HepG2 (cell line): ENCODE data around the gene ZNF503. TPM values are rescaled to one million over a fixed set of nuclear protein-coding genes. Genes with fewer than 3 reads are reported as not detected.
A peak's percentile ranks its signal among the peaks of the same experiment; 100 is the strongest.

Experiments
- AKAP8 ChIP-seq: sonication (generic); formaldehyde crosslinking; IDR thresholded peaks from 2 replicates; pipeline ENCODE4 v1.5.1; 2020; ENCODE audit warnings: mild to moderate bottlenecking, missing genetic modification reagents
- ATRX ChIP-seq: sonication (generic); formaldehyde crosslinking; IDR thresholded peaks from 2 replicates; pipeline ENCODE4 v1.4.0; 2020; ENCODE audit warnings: missing genetic modification reagents, borderline replicate concordance
- HOXA9 ChIP-seq: sonication (generic); formaldehyde crosslinking; IDR thresholded peaks from 2 replicates; pipeline ENCODE4 v1.8.1; 2022; ENCODE audit warnings: missing genetic modification reagents, mild to moderate bottlenecking, moderate library complexity, borderline replicate concordance
- IKZF1 ChIP-seq: fragments of 450-650 bp; IDR thresholded peaks from 2 replicates; pipeline ENCODE4 v1.7.1; 2016
- KDM5B ChIP-seq: sonication (generic); formaldehyde crosslinking; IDR thresholded peaks from 2 replicates; pipeline ENCODE4 v1.4.0; 2020; ENCODE audit warnings: missing genetic modification reagents, mild to moderate bottlenecking, borderline replicate concordance
- LBX2 ChIP-seq: sonication (generic); formaldehyde crosslinking; IDR thresholded peaks from 2 replicates; pipeline ENCODE4 v1.5.0; 2020; ENCODE audit warnings: missing genetic modification reagents, mild to moderate bottlenecking, borderline replicate concordance
- NFYC ChIP-seq: IDR thresholded peaks from 2 replicates; pipeline ENCODE4 v1.6.1; 2016; ENCODE audit warnings: missing genetic modification reagents, missing compliant biosample characterization
- NR1H2 ChIP-seq: sonication (generic); formaldehyde crosslinking; IDR thresholded peaks from 2 replicates; pipeline ENCODE4 v1.8.1; 2022; ENCODE audit warnings: low read depth, missing genetic modification reagents, borderline replicate concordance
- NR2F6 ChIP-seq, 2 experiments: IDR thresholded peaks; 2 replicates each; pipeline ENCODE4 v1.6.1; 2016; ENCODE audit warnings: antibody characterized with exemption in 1 of 2, mild to moderate bottlenecking in 1 of 2
- PAWR ChIP-seq: sonication (generic); formaldehyde crosslinking; IDR thresholded peaks from 2 replicates; pipeline ENCODE4 v1.4.0; 2020; ENCODE audit warnings: missing genetic modification reagents, mild to moderate bottlenecking, borderline replicate concordance
- SAP130 ChIP-seq: IDR thresholded peaks from 2 replicates; pipeline ENCODE4 v1.6.1; 2016; ENCODE audit warnings: low read depth
- SOX13 ChIP-seq, 3 experiments: fragments of 450-650 bp in 1 of 3; sonication (generic) in 1 of 3; formaldehyde crosslinking in 1 of 3; IDR thresholded peaks in 2 of 3; conservative IDR thresholded peaks in 1 of 3; 2 replicates each; pipeline versions ENCODE4 v1.5.0 to v1.6.1; 2016 to 2020; ENCODE audit warnings: antibody characterized with exemption in 1 of 3, mild to moderate bottlenecking in 1 of 3, missing compliant biosample characterization in 1 of 3, missing genetic modification reagents in 1 of 3, moderate library complexity in 1 of 3
- TAF1 ChIP-seq: sonication (generic); formaldehyde crosslinking; IDR thresholded peaks from 2 replicates; pipeline ENCODE4 v1.4.0; 2020; ENCODE audit warnings: missing genetic modification reagents
- TARDBP ChIP-seq: sonication (generic); formaldehyde crosslinking; IDR thresholded peaks from 2 replicates; pipeline ENCODE4 v1.8.0; 2022; ENCODE audit warnings: mild to moderate bottlenecking, missing genetic modification reagents
- ZNF138 ChIP-seq: sonication (generic); formaldehyde crosslinking; IDR thresholded peaks from 2 replicates; pipeline ENCODE4 v1.5.0; 2020; ENCODE audit warnings: mild to moderate bottlenecking, low read depth, missing genetic modification reagents
- ZNF251 ChIP-seq: sonication (generic); formaldehyde crosslinking; IDR thresholded peaks from 2 replicates; pipeline ENCODE4 v1.9.0; 2021; ENCODE audit warnings: mild to moderate bottlenecking, missing genetic modification reagents
- ZNF263 ChIP-seq: sonication (generic); formaldehyde crosslinking; IDR thresholded peaks from 2 replicates; pipeline ENCODE4 v1.4.0; 2020; ENCODE audit warnings: missing genetic modification reagents
- ZNF33B ChIP-seq: sonication (generic); formaldehyde crosslinking; IDR thresholded peaks from 2 replicates; pipeline ENCODE4 v1.5.1; 2020; ENCODE audit warnings: mild to moderate bottlenecking, missing genetic modification reagents
- ZNF354B ChIP-seq: sonication (generic); formaldehyde crosslinking; IDR thresholded peaks from 2 replicates; pipeline ENCODE4 v1.8.0; 2022; ENCODE audit warnings: mild to moderate bottlenecking, missing genetic modification reagents
- ZNF550 ChIP-seq: sonication (generic); formaldehyde crosslinking; IDR thresholded peaks from 2 replicates; pipeline ENCODE4 v1.4.0; 2020; ENCODE audit warnings: mild to moderate bottlenecking, missing genetic modification reagents, borderline replicate concordance
- ZNF7 ChIP-seq: IDR thresholded peaks from 2 replicates; pipeline ENCODE4 v1.6.1; 2016; ENCODE audit warnings: missing biosample characterization, missing genetic modification reagents
- ZNF773 ChIP-seq: sonication (generic); formaldehyde crosslinking; IDR thresholded peaks from 2 replicates; pipeline ENCODE4 v1.4.0; 2020; ENCODE audit warnings: missing genetic modification reagents, borderline replicate concordance
- ZNF775 ChIP-seq: sonication (generic); formaldehyde crosslinking; IDR thresholded peaks from 2 replicates; pipeline ENCODE4 v1.4.0; 2020; ENCODE audit warnings: missing genetic modification reagents, mild to moderate bottlenecking, moderate library complexity, borderline replicate concordance
- ZNF850 ChIP-seq: sonication (generic); formaldehyde crosslinking; conservative IDR thresholded peaks from 2 replicates; pipeline ENCODE4 v1.9.0; 2021; ENCODE audit warnings: mild to moderate bottlenecking, missing genetic modification reagents
- ZSCAN30 ChIP-seq: sonication (generic); formaldehyde crosslinking; IDR thresholded peaks from 2 replicates; pipeline ENCODE4 v1.5.0; 2020; ENCODE audit warnings: mild to moderate bottlenecking, missing genetic modification reagents
- polyA plus RNA-seq, 8 experiments: library from polyadenylated mRNA; depleted of rRNA in 3 of 8; stranded (reverse) in 7 of 8; unstranded in 1 of 8; fragments of >200 nt; fragmentation: Illumina TruSeq in 4 of 8; extraction: Trizol in 4 of 8; gene quantifications; 2 replicates each; pipeline versions ENCODE4 v1.2.1 to v1.2.3, GENCODE V29; 2011 to 2016; ENCODE audit warnings: low read depth in 4 of 8, missing spikeins in 1 of 8, mixed read lengths in 1 of 8; ENCODE audit not compliant: insufficient read depth in 1 of 8
- total RNA-seq, 5 experiments: library from RNA; depleted of rRNA; stranded (reverse); fragments of >200 nt; fragmentation: Illumina TruSeq; extraction: Trizol; gene quantifications; 2 replicates each; pipeline ENCODE4 v1.2.3, GENCODE V29; 2016; ENCODE audit warnings: low read depth in 1 of 5
- TF ChIP-seq, protein P1 (sequence below): sonication (generic); formaldehyde crosslinking; IDR thresholded peaks from 2 replicates; pipeline ENCODE4 v1.4.0; 2020; ENCODE audit warnings: missing genetic modification reagents
- TF ChIP-seq, protein P2 (sequence below): sonication (generic); formaldehyde crosslinking; IDR thresholded peaks from 2 replicates; pipeline ENCODE4 v1.8.1; 2023; ENCODE audit warnings: mild to moderate bottlenecking, moderate library complexity, missing genetic modification reagents

Gene ZNF503
- total and polyA plus RNA-seq, 2 of the 13 experiments (the other 11 are each of a cell fraction or from before 2014, with no cell fraction given): 2.7 to 8.3 TPM

DNA sequence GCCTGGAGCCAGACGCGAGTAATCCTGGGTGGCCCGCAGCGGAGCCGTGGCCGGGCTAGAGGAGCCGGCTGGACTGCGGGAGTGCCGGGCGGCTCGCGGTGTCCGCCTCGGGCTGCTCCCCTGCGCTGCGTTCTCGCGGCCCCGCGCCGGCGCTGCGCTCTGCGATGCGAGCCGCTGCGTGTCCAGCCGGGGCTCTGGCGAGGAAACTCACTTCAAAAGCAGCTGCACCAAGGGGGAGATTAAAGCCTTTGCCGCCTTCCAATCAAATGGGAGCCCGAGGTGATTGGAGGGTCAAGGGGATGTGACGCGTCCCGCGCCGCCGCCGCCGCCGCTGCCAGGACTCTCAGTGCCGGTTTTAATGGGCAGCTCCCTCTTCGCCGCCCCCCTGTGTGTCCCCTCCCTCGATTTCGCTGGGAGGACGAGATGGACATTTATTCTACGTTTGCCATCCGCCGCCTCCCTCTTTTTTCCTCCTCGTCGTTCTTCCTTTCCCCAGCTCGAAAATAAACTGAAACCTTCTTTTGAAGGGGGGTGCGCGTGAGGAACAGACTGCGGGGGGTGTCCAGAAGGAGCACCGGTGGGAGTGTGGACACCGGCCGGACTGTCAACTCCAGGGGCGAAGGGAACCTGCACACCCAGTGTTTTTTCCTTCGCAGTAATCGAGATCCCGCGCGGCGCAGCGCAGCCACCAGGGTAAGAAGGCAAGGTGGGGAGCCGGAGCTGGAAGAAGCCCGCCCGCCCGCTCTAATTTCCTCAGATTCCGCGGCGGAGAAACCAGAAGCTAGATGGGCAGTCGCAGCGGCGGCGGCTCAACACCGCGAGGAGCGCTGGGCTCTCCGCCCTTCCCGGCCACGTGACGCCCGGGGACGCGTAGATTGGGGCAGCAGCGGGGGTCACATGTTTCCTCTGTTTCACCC lies at the start of gene ZNF503 (continued):
- TF ChIP-seq SAP130 (peak; percentile 81; the same call in 1 of the 2 replicates), ZNF850 (CRISPR knock-in tag) (no peak), AKAP8 (peak; percentile 14; the same call in 1 of the 2 replicates), ZSCAN30 (CRISPR knock-in tag) (no peak), ZNF33B (CRISPR knock-in tag) (no peak), ZNF7 (CRISPR knock-in tag) (no peak), SOX13 (IDR thresholded peaks at IDR 0.05) (no peak), SOX13 (CRISPR knock-in tag; conservative IDR thresholded peaks at IDR 0.05 in 1 of 2, IDR thresholded peaks at IDR 0.05 in 1 of 2) (peak in 1 of 2 experiments; percentile 33; a peak in 2 of 4 replicates), ZNF354B (no peak), ZNF550 (CRISPR knock-in tag) (no peak), NR2F6 (IDR thresholded peaks at IDR 0.05) (peak; percentile 63), NR2F6 (CRISPR knock-in tag; IDR thresholded peaks at IDR 0.05) (peak; percentile 65), NFYC (CRISPR knock-in tag) (peak; percentile 78), TAF1 (CRISPR knock-in tag) (peak; percentile 97), ZNF773 (CRISPR knock-in tag) (peak; percentile 57; the same call in 1 of the 2 replicates), PAWR (no peak), TARDBP (CRISPR knock-in tag) (no peak; the same call in 1 of the 2 replicates), NR1H2 (no peak), ZNF263 (CRISPR knock-in tag) (no peak; the same call in 1 of the 2 replicates), KDM5B (CRISPR knock-in tag) (no peak; the same call in none of the 2 replicates), ZNF775 (no peak), ATRX (CRISPR knock-in tag) (no peak), HOXA9 (CRISPR knock-in tag) (no peak; the same call in 1 of the 2 replicates), ZNF251 (CRISPR knock-in tag) (no peak), LBX2 (no peak), IKZF1 (no peak), ZNF138 (CRISPR knock-in tag) (no peak)
- TF ChIP-seq, protein P1, sequence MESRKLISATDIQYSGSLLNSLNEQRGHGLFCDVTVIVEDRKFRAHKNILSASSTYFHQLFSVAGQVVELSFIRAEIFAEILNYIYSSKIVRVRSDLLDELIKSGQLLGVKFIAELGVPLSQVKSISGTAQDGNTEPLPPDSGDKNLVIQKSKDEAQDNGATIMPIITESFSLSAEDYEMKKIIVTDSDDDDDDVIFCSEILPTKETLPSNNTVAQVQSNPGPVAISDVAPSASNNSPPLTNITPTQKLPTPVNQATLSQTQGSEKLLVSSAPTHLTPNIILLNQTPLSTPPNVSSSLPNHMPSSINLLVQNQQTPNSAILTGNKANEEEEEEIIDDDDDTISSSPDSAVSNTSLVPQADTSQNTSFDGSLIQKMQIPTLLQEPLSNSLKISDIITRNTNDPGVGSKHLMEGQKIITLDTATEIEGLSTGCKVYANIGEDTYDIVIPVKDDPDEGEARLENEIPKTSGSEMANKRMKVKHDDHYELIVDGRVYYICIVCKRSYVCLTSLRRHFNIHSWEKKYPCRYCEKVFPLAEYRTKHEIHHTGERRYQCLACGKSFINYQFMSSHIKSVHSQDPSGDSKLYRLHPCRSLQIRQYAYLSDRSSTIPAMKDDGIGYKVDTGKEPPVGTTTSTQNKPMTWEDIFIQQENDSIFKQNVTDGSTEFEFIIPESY: no peak
- TF ChIP-seq, protein P2, sequence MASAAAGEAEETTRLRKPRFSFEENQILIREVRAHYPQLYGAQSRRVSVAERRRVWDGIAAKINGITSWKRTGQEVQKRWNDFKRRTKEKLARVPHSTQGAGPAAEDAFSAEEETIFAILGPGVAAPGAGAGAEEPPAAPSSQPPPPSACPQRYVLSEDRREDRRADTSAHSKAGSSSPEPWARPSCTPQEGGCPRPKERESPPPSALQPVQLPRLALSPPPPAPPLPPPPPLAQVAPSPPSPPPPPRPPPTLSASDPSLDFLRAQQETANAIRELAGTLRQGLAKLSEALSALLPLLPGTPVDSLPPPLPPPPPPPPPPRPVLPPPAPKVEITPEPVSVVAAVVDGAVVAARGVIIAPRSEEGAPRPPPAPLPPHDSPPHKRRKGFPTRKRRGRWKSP: peak; percentile 83; the same call in 1 of the 2 replicates
